ENCODE data around the gene MINDY3. TPM values are rescaled to one million over a fixed set of nuclear protein-coding genes. Genes with fewer than 3 reads are reported as not detected.

Gene MINDY3
- total RNA-seq, 1 donor from 2014 or later: 20.0 TPM

DNA sequence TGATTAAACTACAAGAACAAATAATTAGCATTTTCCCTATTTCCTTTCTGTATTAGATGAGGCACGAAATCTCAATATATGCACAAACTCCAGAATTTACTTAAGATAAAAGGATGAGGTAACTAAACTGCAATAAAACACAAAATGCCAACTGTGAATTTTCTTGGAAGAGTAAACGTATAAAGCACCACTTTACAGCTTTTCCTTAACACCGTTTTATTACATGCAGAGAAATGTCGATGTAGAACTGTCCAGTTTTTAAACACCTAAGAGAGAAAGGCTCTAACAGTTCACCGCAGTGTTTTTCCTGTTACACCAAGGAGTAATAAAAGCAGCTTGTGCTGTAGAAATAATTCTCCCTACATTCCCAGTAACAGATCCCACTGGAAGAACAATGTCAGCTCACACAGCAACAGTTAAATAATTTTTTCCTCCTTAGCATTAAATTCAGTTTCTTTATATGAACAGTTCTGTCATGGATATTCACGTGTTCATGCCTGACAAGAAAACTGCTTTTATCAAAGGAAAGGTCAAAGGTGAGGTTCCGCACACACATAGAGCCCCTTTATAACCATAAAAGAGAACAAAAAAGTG, 52.0 kb downstream of the MINDY3 start:
- DNase-seq (ENCODE audit: low read depth): no peak

GRCh38 chr10:15805395-15806058, 54.8 kb downstream of the MINDY3 start:
- no peak for DNase-seq (ENCODE audit: low read depth)

GRCh38 chr10:15804109-15804508, 56.2 kb downstream of the MINDY3 start:
- no peak for DNase-seq (ENCODE audit: low read depth)

DNA sequence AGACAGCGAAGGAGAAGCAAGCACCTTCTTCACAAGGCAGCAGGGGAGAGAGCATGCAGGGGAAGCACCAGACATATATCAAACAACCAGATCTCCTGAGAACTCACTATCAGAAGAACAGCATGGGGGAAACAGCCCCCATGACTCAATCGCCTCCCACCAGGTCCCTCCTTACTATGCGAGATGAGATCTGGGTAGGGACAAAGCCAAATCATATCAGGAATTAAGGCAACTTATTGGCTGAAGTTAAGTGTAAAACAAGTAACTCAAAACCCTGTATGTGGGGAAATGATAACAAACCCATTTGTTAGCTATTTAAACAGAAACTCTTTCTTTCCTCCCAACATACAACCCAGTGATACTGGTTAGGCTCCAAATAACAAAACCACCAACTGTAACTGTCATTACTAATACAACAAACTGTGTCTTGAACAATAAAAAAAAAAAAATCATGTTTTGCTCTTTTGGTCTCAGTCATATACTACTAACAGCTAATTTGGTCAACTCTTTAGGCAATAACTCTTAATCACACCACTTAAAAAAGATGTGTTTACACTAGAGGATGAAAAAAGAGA, 57.8 kb downstream of the MINDY3 start:
- DNase-seq (ENCODE audit: low read depth): no peak

GRCh38 chr10:15801641-15802040, 58.7 kb downstream of the MINDY3 start:
- DNase-seq (ENCODE audit: low read depth): no peak

DNA sequence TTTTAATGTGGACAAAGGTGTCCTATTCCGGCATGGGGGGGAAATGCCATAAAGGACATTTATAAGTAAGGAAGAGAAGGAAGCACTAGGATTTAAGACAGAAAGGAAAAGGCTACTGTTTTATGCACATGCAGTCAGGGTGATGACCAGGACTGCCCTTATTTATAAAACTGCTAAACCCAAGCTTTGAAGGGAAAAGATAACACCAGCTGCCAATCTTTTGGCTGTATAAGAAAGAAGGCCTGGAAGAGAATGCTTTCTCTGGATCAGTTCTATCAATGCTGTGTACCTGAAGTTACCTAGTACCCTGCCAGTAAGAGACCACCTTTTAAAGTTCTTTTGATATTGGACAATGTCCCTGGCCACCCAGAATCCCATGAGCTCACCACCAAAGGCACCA, 59.2 kb downstream of the MINDY3 start:
- no peak for DNase-seq (ENCODE audit: low read depth)

GRCh38 chr10:15797346-15797745, 63.0 kb downstream of the MINDY3 start:
- DNase-seq (ENCODE audit: low read depth): no peak

DNA sequence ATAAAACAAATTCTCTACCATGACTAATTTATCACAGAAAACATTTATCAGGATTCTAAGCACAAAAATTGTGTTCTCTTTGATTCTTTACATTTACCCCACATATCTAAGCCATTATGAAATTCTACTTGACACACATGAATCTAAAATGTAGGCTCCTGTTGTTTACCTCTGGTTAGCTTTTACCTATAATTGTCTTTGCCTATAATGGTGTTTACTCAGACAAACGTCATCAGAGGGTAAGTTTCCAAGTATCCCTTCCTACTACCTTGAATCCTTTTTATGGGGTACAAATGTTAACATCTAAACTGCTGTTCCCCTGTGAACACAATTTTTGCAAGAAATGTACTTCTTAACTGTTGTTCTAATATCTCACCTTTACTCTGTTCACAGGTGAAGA, 63.5 kb downstream of the MINDY3 start:
- no peak for DNase-seq (ENCODE audit: low read depth)

DNA sequence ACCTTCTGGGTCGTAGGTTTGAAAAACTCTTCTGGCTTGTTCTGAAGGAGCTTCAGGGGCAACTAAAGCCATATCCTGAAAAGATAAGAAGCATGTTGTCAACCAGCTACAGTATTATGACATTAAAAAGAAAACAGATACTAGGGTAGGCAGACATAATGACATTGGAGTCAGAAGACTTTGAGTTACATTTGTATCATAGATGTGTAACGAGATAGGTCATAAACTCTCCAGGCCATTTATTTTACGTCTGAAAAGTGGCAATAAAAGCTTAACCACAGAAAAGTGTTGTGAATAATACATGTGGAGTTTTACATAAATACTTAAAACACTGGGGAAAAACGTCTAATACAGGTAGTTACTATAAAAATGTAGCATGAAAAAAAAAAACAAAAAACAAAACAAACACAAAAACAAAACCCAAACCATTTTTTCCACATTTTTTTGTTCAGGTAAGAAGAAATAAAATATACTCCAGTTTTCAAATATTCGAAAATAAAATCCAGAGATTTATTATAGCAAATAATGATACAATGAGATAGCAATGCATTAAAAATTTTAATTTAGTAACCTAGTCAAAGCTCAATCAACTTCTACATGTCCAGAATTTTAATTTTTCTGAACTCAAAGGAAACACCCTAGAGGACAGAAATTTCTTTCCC, 64.1 kb downstream of the MINDY3 start:
- no peak for DNase-seq (ENCODE audit: low read depth)

DNA sequence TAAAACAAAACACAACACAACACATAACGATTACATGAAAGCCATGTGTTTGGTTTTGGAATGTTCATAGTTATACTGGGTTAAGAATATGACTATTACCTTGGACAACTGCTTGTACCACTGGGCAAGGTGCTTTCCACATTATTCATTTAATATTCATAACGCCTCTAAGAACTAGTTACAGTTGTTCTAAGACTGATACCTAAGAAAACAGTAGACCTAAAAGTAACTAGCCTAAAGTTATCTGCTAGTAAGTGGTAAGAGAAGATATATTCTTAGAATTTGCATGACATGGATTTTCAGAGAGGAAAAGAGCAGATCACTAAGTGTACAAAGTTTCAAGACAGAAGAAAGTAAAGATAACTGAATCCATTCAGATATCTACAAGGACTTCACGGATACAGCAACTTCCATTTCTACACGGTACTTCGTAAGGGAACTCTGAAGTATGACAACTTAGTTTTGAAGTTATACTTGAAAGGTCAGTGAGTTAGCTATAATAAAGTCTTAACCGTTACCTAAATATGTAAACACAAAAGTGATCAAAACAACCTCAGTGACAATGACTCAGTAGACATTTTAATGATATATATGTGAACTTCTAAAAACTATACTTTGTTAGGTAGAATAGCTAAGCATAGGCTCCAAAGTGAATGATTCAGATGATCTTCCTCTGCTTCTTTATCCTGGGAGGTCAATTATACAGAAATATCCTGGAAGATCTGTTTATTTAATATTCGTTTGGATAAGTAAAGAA, 65.1 kb downstream of the MINDY3 start:
- no peak for DNase-seq (ENCODE audit: low read depth)

- DNase-seq (ENCODE audit: low read depth): no peak
Measured at GRCh38 chr10:15794569-15794968, 65.7 kb downstream of the MINDY3 start.

- DNase-seq (ENCODE audit: low read depth): no peak
Measured at GRCh38 chr10:15793664-15794063, 66.6 kb downstream of the MINDY3 start.

- DNase-seq (ENCODE audit: low read depth): no peak
Measured at GRCh38 chr10:15792777-15793176, 67.5 kb downstream of the MINDY3 start.

DNA sequence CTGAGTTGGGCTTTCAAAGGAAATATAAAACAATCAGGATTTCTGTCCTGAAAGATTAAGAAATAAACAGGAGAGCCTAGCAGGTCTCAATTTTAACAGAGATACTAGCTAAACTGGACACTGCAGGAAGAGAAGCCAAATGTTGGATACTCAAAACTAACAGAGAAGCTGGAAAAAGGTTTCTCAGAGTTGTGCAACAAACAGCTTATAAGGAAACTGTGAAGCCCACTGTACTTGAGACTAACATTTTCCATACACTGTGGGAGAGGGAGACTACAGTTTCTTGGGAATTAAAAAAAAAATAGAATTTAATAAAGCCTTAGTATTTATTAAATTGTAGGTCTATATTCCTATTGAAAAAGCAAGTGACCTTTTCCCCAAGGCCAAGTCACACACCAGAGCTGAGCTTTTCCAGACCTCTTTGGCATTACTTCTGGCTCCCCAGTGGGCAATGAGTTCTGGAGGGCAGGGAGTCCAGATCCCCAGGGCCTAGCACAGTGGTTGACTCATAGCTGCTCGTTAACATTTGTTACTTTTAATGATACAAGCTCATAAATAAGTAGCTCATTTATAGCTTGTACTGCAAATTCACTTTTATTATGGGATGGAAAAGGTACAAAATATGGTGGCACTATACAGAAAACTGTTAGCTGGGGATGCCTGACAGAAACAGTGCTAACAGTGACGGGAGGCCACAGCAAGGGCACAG, 68.3 kb downstream of the MINDY3 start:
- no peak for DNase-seq (ENCODE audit: low read depth)

DNA sequence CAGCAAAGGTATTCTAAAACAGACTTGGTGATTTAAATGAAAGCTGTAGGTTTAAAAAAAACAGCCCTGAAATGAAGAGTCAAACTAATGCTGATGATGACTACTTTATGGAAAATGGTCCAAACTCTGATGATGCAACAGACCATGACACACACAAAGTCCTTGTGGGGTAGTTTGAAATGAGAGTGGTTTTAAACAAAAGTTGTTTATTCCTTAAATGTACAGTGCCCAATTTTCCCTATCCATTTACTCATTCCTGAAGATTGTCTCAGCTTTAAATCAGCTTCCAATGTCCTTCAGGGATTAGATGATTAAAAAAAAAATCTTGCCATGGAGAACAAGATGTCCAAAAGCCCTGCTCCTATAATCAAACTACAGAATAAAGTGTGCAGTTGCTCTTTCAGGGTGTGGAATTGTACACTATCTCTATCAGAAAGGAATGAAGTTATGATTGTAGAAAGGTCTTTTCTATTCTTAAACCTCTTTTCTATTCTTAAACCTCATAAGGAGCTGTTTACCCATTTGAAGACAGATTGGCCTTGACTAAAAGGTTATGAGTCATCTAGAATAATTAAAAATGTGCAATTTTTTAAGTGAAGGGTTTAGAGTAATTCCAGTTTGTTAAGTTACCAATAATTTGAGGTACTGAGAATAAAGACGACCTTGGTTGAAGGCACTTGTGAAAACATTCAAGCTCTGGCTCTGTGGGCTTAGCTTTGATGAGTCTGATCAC, 70.3 kb downstream of the MINDY3 start:
- DNase-seq (ENCODE audit: low read depth): peak; percentile 26

GRCh38 chr10:15787426-15787825, 72.9 kb downstream of the MINDY3 start:
- DNase-seq (ENCODE audit: low read depth): no peak

- no peak for DNase-seq (ENCODE audit: low read depth)
Measured at GRCh38 chr10:15784662-15785300, 75.5 kb downstream of the MINDY3 start.

DNA sequence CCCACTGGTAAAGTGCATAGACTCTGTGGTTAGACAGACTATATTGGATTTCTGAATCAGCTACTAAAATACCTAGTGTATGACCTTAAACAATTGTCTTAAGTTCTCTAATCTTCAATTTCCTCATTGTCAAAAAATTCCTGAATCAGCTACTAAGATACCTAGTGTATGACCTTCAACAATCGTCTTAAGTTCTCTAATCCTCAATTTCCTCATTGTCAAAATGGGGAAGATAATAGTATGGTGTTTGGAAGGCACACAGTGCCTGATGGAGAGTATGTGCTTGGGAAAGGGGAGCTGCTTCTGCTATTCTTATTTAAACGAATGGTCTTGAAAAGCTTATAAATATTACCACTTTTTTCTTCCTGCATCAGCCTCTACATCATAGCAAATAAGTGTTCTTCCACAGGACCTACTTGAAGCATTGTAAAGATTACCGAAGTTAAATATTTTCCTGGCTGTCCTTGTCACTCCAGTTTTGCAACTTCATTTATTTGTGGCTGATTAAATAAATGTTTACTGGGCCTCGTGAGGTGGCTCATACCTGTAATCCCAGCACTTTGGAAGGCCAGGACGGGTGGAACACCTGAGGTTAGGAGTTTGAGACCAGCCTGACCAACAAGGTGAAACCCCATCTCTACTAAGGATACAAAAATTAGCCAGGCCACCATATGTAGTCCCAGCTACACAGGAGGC, 76.2 kb downstream of the MINDY3 start:
- DNase-seq (ENCODE audit: low read depth): no peak

- no peak for DNase-seq (ENCODE audit: low read depth)
Measured at GRCh38 chr10:15782851-15783250, 77.5 kb downstream of the MINDY3 start.
